K562 (cell line): ENCODE measurements around the gene UQCC2. TPM values are rescaled to one million over a fixed set of nuclear protein-coding genes. Genes with fewer than 3 reads are reported as not detected.
A peak's percentile ranks its signal among the peaks of the same experiment; 100 is the strongest.

Source experiments
- ATAC-seq: fragments of 200-7000 bp; cut with Tn5 transposase; 3 replicates; pipeline ENCODE4 v1.9.1; 2020; ENCODE audit warnings: moderate library complexity
- BruUV-seq: library from RNA; stranded (reverse); fragments of 400-500 nt; replicated peaks from 2 replicates; lab custom pipeline; 2021; lab: Mats Ljungman, UMichigan
- CTCF ChIA-PET: fragments of 300-600 bp; formaldehyde crosslinking; extraction: SDS; loops from one replicate; lab custom pipeline; 2021; ENCODE audit warnings: low intra/inter-chr PET ratio; lab: Yijun Ruan, JAX
- POLR2A ChIA-PET: fragments of 300-600, 350-650 bp; sonication (Branson Sonifier 250); formaldehyde crosslinking; extraction: SDS; loops from one replicate; lab custom pipeline; 2021; ENCODE audit warnings: antibody characterized with exemption, inconsistent platforms; lab: Yijun Ruan, JAX
- DNase-seq, 4 experiments: peaks; one replicate each; pipeline versions ENCODE4 v3.0.0 to v3.0.0-alpha.2; 2011 to 2018; ENCODE audit warnings: low spot score in 3 of 4, mixed read lengths in 3 of 4; ENCODE audit errors: extremely low read depth in 1 of 4
- FAIRE-seq: peaks from 2 replicates; lab custom pipeline; 2011; peaks lifted over from hg19 to GRCh38; lab: Jason Lieb, UNC
- H2AFZ ChIP-seq: 2 replicates; pipeline ENCODE4 v1.6.0; 2011; ENCODE audit warnings: low read depth, low read length, control low read depth, inconsistent platforms
- H3K27ac ChIP-seq: fragments of 200-600 bp; 3 replicates; pipeline ENCODE4 v1.8.0; 2011; ENCODE audit warnings: low read depth, mild to moderate bottlenecking, control low read depth, inconsistent platforms, low read length, moderate library complexity, mixed read lengths; ENCODE audit errors: extremely low read depth
- H3K27me3 ChIP-seq, 2 experiments: fragments of 300-600 bp in 1 of 2; 2 replicates in 1 of 2; 3 replicates in 1 of 2; pipeline versions ENCODE4 v1.6.0 to v1.8.0; 2011; ENCODE audit warnings: inconsistent platforms in 2 of 2, low read length in 2 of 2, mild to moderate bottlenecking in 1 of 2, mixed read lengths in 1 of 2, moderate library complexity in 1 of 2; ENCODE audit not compliant: control insufficient read depth in 2 of 2, insufficient read depth in 2 of 2
- H3K36me3 ChIP-seq: fragments of 300-600 bp; 3 replicates; pipeline ENCODE4 v1.8.0; 2011; ENCODE audit warnings: mild to moderate bottlenecking, low read length, inconsistent platforms; ENCODE audit not compliant: control insufficient read depth, insufficient read depth
- H3K4me1 ChIP-seq, 2 experiments: fragments of 200-600 bp in 1 of 2; replicated peaks in 1 of 2; 2 replicates in 1 of 2; 3 replicates in 1 of 2; pipeline versions ENCODE4 v1.5.1 to v1.8.0; 2011; ENCODE audit warnings: inconsistent platforms in 2 of 2, low read length in 2 of 2, mild to moderate bottlenecking in 1 of 2, mixed read lengths in 1 of 2, moderate library complexity in 1 of 2; ENCODE audit not compliant: control insufficient read depth in 2 of 2, insufficient read depth in 2 of 2
- H3K4me2 ChIP-seq: 2 replicates; pipeline ENCODE4 v1.6.1; 2011; ENCODE audit warnings: low read length, control low read depth, inconsistent platforms, mixed read lengths; ENCODE audit not compliant: insufficient read depth
- H3K4me3 ChIP-seq: fragments of 200-600 bp; sonication (generic), shearing (Covaris generic); 2 replicates; pipeline ENCODE4 v1.5.1; 2016; ENCODE audit warnings: control low read depth, inconsistent platforms
- H3K79me2 ChIP-seq: fragments of 200-600 bp; 3 replicates; pipeline ENCODE4 v1.8.0; 2011; ENCODE audit warnings: low read length, inconsistent platforms; ENCODE audit not compliant: control insufficient read depth, insufficient read depth
- H3K9ac ChIP-seq, 2 experiments: 2 replicates each; pipeline versions ENCODE4 v1.6.0 to v1.6.1; 2011; ENCODE audit warnings: low read depth in 2 of 2, low read length in 2 of 2, control low read depth in 1 of 2, inconsistent platforms in 1 of 2, mild to moderate bottlenecking in 1 of 2, mixed read lengths in 1 of 2; ENCODE audit not compliant: insufficient read depth in 1 of 2
- H3K9me1 ChIP-seq: one replicate; pipeline ENCODE4 v1.6.0; 2011; ENCODE audit warnings: inconsistent platforms, mild to moderate bottlenecking, low read length, moderate library complexity; ENCODE audit not compliant: control insufficient read depth, insufficient read depth
- H3K9me3 ChIP-seq: replicated peaks from 2 replicates; pipeline ENCODE4 v1.5.1; 2011; ENCODE audit warnings: low read depth, low read length, inconsistent platforms; ENCODE audit not compliant: control insufficient read depth, insufficient read depth
- H4K20me1 ChIP-seq: replicated peaks from 2 replicates; pipeline ENCODE4 v1.6.1; 2011; ENCODE audit warnings: low read length, inconsistent platforms, mixed read lengths; ENCODE audit not compliant: control insufficient read depth, insufficient read depth
- CBFA2T3 ChIP-seq: fragments of 450-650 bp; IDR thresholded peaks from 2 replicates; pipeline ENCODE4 v1.6.1; 2017
- CC2D1A ChIP-seq: fragments of 450-650 bp; IDR thresholded peaks from 2 replicates; pipeline ENCODE4 v1.6.1; 2017; ENCODE audit warnings: mild to moderate bottlenecking
- CREB5 ChIP-seq: fragments of 250-450 bp; sonication (Bioruptor Pico); IDR thresholded peaks from 2 replicates; pipeline ENCODE4 v1.5.0; 2020; ENCODE audit warnings: mild to moderate bottlenecking
- FOXJ2 ChIP-seq: fragments of 200-800 bp; sonication (Bioruptor generic); IDR thresholded peaks from 2 replicates; pipeline ENCODE4 v1.6.1; 2016; ENCODE audit warnings: missing genetic modification characterization, missing compliant biosample characterization
- FOXK2 ChIP-seq, 2 experiments: fragments of 450-650 bp; IDR thresholded peaks in 1 of 2; conservative IDR thresholded peaks in 1 of 2; 2 replicates each; pipeline ENCODE4 v1.6.1; 2016; ENCODE audit warnings: low read depth in 2 of 2, mild to moderate bottlenecking in 1 of 2
- MEF2D ChIP-seq: conservative IDR thresholded peaks from 2 replicates; pipeline ENCODE4 v1.6.1; 2016; ENCODE audit warnings: low read depth, missing genetic modification characterization, missing compliant biosample characterization
- XRCC5 ChIP-seq: fragments of 200-400 bp; formaldehyde crosslinking; IDR thresholded peaks from 2 replicates; pipeline ENCODE4 v1.6.1; 2017; ENCODE audit warnings: low read depth, mild to moderate bottlenecking, low read length
- ZBED1 ChIP-seq: IDR thresholded peaks from 2 replicates; pipeline ENCODE4 v1.6.1; 2014
- ZNF347 ChIP-seq: fragments of 450-650 bp; formaldehyde crosslinking; IDR thresholded peaks from 2 replicates; pipeline ENCODE4 v1.4.0; 2020; ENCODE audit warnings: low read depth, mild to moderate bottlenecking, moderate library complexity
- WGBS: fragments of 100-300 bp; shearing (Covaris generic); methylation state at CpG from one replicate; pipeline ENCODE4 v1.1.6; 2016; ENCODE audit warnings: low coverage, mixed read lengths; ENCODE audit not compliant: insufficient coverage; ENCODE audit errors: missing lambda C conversion rate; 5-methylcytosine and 5-hydroxymethylcytosine counted together
- in situ Hi-C: fragments of 300-500 bp; cut with MboI; formaldehyde crosslinking; loops from 4 replicates; pipeline ENCODE4 v1.15.0; 2018; ENCODE audit warnings: inconsistent platforms, mixed read lengths
- intact Hi-C: fragments of 100-400 bp; cut with micrococcal nuclease; formaldehyde crosslinking; loops from 2 replicates; pipeline ENCODE4 v1.14.2; 2022
- polyA plus RNA-seq, 8 experiments: library from polyadenylated mRNA; depleted of rRNA in 4 of 8; stranded (reverse) in 5 of 8; unstranded in 3 of 8; fragments of >200 nt; fragmentation: Nextera tagmentation in 2 of 8; fragmentation: Illumina TruSeq in 1 of 8; extraction: Ambion mirVana in 2 of 8; extraction: Trizol in 1 of 8; gene quantifications; 2 replicates each; pipeline versions ENCODE4 v1.2.1 to v1.2.3, GENCODE V29; 2011 to 2014; ENCODE audit warnings: inconsistent platforms in 1 of 8, missing spikeins in 1 of 8
- total RNA-seq, 7 experiments: library from RNA; depleted of rRNA in 6 of 7; stranded (reverse); fragments of >200 nt in 6 of 7; fragmentation: Illumina TruSeq in 2 of 7; extraction: Trizol in 2 of 7; gene quantifications; 2 replicates each; pipeline versions ENCODE4 v1.2.1 to v1.2.3, GENCODE V29; 2011 to 2021; ENCODE audit warnings: low replicate concordance in 1 of 7

The UQCC2 gene
- total and polyA plus RNA-seq, 9 of the 15 experiments (the other 6 are each of a cell fraction or from before 2014, with no cell fraction given): 58.5 to 927 (median 158) TPM

DNA sequence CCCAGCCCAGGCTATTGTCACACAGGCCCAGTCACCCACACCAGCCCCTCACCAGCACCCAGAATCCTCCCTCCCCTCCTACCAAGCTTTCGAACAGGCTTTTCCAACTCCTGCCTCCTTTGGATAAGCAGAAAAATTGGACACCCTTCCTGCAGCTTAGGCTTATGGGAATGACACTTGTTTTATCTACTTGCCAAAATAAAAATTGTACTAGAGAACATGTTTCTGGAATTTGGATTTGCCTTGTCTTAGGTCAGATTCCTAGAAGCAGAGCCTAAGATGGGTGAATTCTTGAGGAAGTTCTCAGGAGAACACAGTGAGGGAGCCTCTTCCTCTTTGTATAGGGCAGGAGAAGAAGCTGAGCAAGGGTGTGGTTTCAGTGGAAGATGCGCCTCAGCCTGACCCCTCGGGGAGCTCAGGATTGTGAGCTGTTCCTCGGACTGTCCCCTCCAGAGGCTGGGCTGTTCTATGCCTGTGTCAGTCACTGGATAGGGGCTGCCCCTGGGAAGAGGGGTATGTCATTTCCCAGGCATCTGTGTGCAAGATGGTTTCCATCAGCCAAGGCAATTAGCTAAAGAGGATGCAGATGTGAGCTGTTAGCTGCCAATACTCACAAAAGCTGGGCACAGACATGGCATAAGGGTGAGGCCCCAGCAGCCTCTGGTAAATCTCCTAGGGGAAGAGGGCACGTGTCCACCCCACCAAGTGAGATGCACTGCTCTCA is 56.5 kb downstream of the UQCC2 start:
- Histone ChIP-seq H3K9me1 (no peaks in the 10 kb centered on the region), H3K4me1 (peaks cover 0 to 4% of the 10 kb centered on the region in 2 experiments; a peak in 1 of 5 replicates)
- intact Hi-C loops: no loop called here
- TF ChIP-seq CC2D1A (no peak), FOXK2 (conservative IDR thresholded peaks at IDR 0.05 in 1 of 2, IDR thresholded peaks at IDR 0.05 in 1 of 2; ENCODE audit: low read depth in 2 of 2) (no peak), FOXJ2 (tag) (no peak), MEF2D (no peak), ZBED1 (no peak), ZNF347 (CRISPR knock-in tag) (no peak), CBFA2T3 (no peak), CREB5 (CRISPR knock-in tag) (no peak), XRCC5 (no peak)
- TF ChIP-seq, all 486 proteins: peak for 0
- BruUV-seq: no TSS peak
- POLR2A ChIA-PET: interaction anchor here (0.6 to 1.2 kb wide), 3 partner anchors 9 to 371 kb away, joined by 3 read pairs; no protein-coding TSS in a partner anchor
- H3K79me2 ChIP-seq: peaks cover 4% of the 10 kb centered on the region; the same call in 1 of the 3 replicates
- no peaks in the 10 kb centered on the region for H3K27me3 ChIP-seq
- in situ Hi-C loops: no loop called here
- no peak overlapping the region for H3K27ac ChIP-seq
- peaks cover 53% of the 10 kb centered on the region; the same call in 2 of the 3 replicates for H3K36me3 ChIP-seq
- H3K4me2 ChIP-seq: no peak overlapping the region
- H3K9me3 ChIP-seq: no peaks in the 10 kb centered on the region
- peaks cover 11% of the 10 kb centered on the region; the same call in 1 of the 2 replicates for H4K20me1 ChIP-seq
- H3K4me3 ChIP-seq: no peak overlapping the region
- DNase-seq: no peak
- CTCF ChIA-PET: no interaction called here
- WGBS: 52% methylated on average over 5 of the region's 5 CpGs
- H3K9ac ChIP-seq: 0 out of 4 replicates have a peak overlapping the region, but pooled peaks of 1 of the 2 experiments have one; percentile 63
- FAIRE-seq: no peak
- no peak for ATAC-seq
- no peak overlapping the region for H2AFZ ChIP-seq
